Testis (tissue), 3 donors: ENCODE data around the gene GABRA4. TPM values are rescaled to one million over a fixed set of nuclear protein-coding genes. Genes with fewer than 3 reads are reported as not detected.

Experiments used
- DNase-seq: peaks from one replicate; pipeline ENCODE4 v3.0.0-alpha.2; 2019
- H3K27ac ChIP-seq, 2 donors: fragments of 200-600 bp; sonication (generic); one replicate each; pipeline ENCODE4 v1.5.1; 2019
- H3K27me3 ChIP-seq: fragments of 200-600 bp; sonication (generic); one replicate; pipeline ENCODE4 v1.5.1; 2019
- H3K36me3 ChIP-seq: fragments of 200-600 bp; sonication (generic); one replicate; pipeline ENCODE4 v1.5.1; 2017; ENCODE audit warnings: low read depth; ENCODE audit errors: missing control alignments
- H3K4me1 ChIP-seq: fragments of 200-600 bp; sonication (generic); one replicate; pipeline ENCODE4 v1.5.1; 2019
- H3K4me3 ChIP-seq, 2 donors: fragments of 200-600 bp; sonication (generic); one replicate each; pipeline ENCODE4 v1.5.1; 2017 to 2019
- H3K9me3 ChIP-seq: fragments of 200-600 bp; sonication (generic); one replicate; pipeline ENCODE4 v1.5.1; 2017
- CTCF ChIP-seq, 3 experiments: fragments of 450-650 bp in 2 of 3; fragments of 200-600 bp in 1 of 3; sonication (generic) in 1 of 3; IDR thresholded peaks; one replicate each; pipeline ENCODE4 v1.5.1; 2016 to 2019; ENCODE audit warnings: antibody characterized with exemption in 3 of 3, mild to moderate bottlenecking in 2 of 3, moderate library complexity in 1 of 3
- POLR2A ChIP-seq: fragments of 450-650 bp; IDR thresholded peaks from one replicate; pipeline ENCODE4 v1.6.1; 2017; ENCODE audit warnings: antibody characterized with exemption, mild to moderate bottlenecking, moderate library complexity
- WGBS, 2 donors: methylation state at CpG; one replicate each; pipeline ENCODE4 v1.1.5; 2018; 5-methylcytosine and 5-hydroxymethylcytosine counted together
- intact Hi-C: fragments of 100-400 bp; cut with DNase I; formaldehyde crosslinking; loops from one replicate; pipeline ENCODE4 v1.15.1; 2023; ENCODE audit warnings: low total_unique reads
- polyA plus RNA-seq: library from polyadenylated mRNA; stranded (reverse); fragments of 350-450 nt; fragmentation: Illumina TruSeq; extraction: RNeasy Lipid Tissue Mini Kit (QIAGEN cat#74804); gene quantifications from one replicate; pipeline ENCODE4 v1.2.3, GENCODE V29; 2014; ENCODE audit warnings: low read depth, low replicate concordance; ENCODE audit not compliant: insufficient read depth
- total RNA-seq, 2 donors: library from RNA; depleted of rRNA; stranded (reverse); fragments of >200 nt; gene quantifications; one replicate each; pipeline ENCODE4 v1.2.3, GENCODE V29; 2016

Gene GABRA4
- total and polyA plus RNA-seq, 3 donors from 2014 or later = 0.25 to 3.5 (median 0.94) TPM

GRCh38 chr4:46945062-46945461, 48.3 kb downstream of the GABRA4 start:
- intact Hi-C loops = no loop called here
- DNase-seq = no peak
- TF ChIP-seq POLR2A (no peak), CTCF (IDR thresholded peaks at IDR 0.05) (no peak)
- Histone ChIP-seq H3K4me3 (no peak overlapping the region), H3K27ac (no peak overlapping the region), H3K27me3 (no peaks in the 10 kb centered on the region), H3K9me3 (no peaks in the 10 kb centered on the region), H3K36me3 (no peaks in the 10 kb centered on the region), H3K4me1 (no peaks in the 10 kb centered on the region)

GRCh38 chr4:46944345-46944744, 49.0 kb downstream of the GABRA4 start:
- Histone ChIP-seq H3K4me3 (no peak overlapping the region), H3K4me1 (no peaks in the 10 kb centered on the region), H3K36me3 (no peaks in the 10 kb centered on the region), H3K9me3 (no peaks in the 10 kb centered on the region), H3K27me3 (no peaks in the 10 kb centered on the region), H3K27ac (no peak overlapping the region)
- DNase-seq = no peak
- TF ChIP-seq POLR2A (no peak), CTCF (IDR thresholded peaks at IDR 0.05) (no peak)
- intact Hi-C loops = no loop called here
- 91 to 94% methylated on average over 1 of the region's 1 CpG for WGBS, 2 donors

GRCh38 chr4:46937493-46937892, 55.9 kb downstream of the GABRA4 start:
- WGBS, 2 donors = 61 to 70% methylated on average over 1 of the region's 1 CpG
- no peak for TF ChIP-seq CTCF (IDR thresholded peaks at IDR 0.05)
- TF ChIP-seq POLR2A = no peak
- H3K27me3 ChIP-seq = no peaks in the 10 kb centered on the region
- DNase-seq = no peak
- no peak overlapping the region for H3K27ac ChIP-seq
- no peaks in the 10 kb centered on the region for H3K36me3 ChIP-seq
- no peaks in the 10 kb centered on the region for H3K4me1 ChIP-seq
- no peaks in the 10 kb centered on the region for H3K9me3 ChIP-seq
- intact Hi-C loops = no loop called here
- H3K4me3 ChIP-seq = no peak overlapping the region

- Histone ChIP-seq H3K27ac (no peak overlapping the region), H3K9me3 (no peaks in the 10 kb centered on the region), H3K4me1 (no peaks in the 10 kb centered on the region), H3K4me3 (no peak overlapping the region), H3K27me3 (no peaks in the 10 kb centered on the region), H3K36me3 (no peaks in the 10 kb centered on the region)
- intact Hi-C loops = no loop called here
- 80 to 85% methylated on average over 2 of the region's 2 CpGs for WGBS, 2 donors
- DNase-seq = no peak
- no peak for TF ChIP-seq CTCF (IDR thresholded peaks at IDR 0.05)
- TF ChIP-seq POLR2A = no peak
These were observed 58.7 kb downstream of the GABRA4 start for GRCh38 chr4:46934726-46935125.

GRCh38 chr4:46933686-46934085, 59.7 kb downstream of the GABRA4 start:
- intact Hi-C loops = no loop called here

More at GRCh38 chr4:46933686-46934085, 59.7 kb downstream of the GABRA4 start:
- Histone ChIP-seq H3K4me3 (no peak overlapping the region), H3K9me3 (no peaks in the 10 kb centered on the region), H3K27ac (no peak overlapping the region), H3K36me3 (no peaks in the 10 kb centered on the region), H3K4me1 (no peaks in the 10 kb centered on the region), H3K27me3 (no peaks in the 10 kb centered on the region)
- TF ChIP-seq CTCF (IDR thresholded peaks at IDR 0.05) (no peak), POLR2A (no peak)
- 82 to 86% methylated on average over 3 of the region's 3 CpGs for WGBS, 2 donors
- no peak for DNase-seq
